Caco-2 (cell line): ENCODE results near the gene RERE. TPM values are rescaled to one million over a fixed set of nuclear protein-coding genes. Genes with fewer than 3 reads are reported as not detected.

Source experiments
- BruUV-seq: library from RNA; stranded (reverse); fragments of 400-500 nt; replicated peaks from 2 replicates; lab custom pipeline; 2021; lab: Mats Ljungman, UMichigan
- CTCF ChIA-PET: fragments of 300-600 bp; sonication (Branson Sonifier 250); formaldehyde crosslinking; loops from one replicate; lab custom pipeline; 2022; ENCODE audit warnings: antibody characterized with exemption; lab: Charles Lee
- POLR2A ChIA-PET: fragments of 300-600 bp; sonication (Branson Sonifier 250); formaldehyde crosslinking; loops from one replicate; lab custom pipeline; 2022; ENCODE audit warnings: antibody characterized with exemption; lab: Charles Lee
- DNase-seq, 2 experiments: peaks; one replicate each; pipeline versions ENCODE4 v3.0.0 to v3.0.0-alpha.2; 2020 to 2022
- H3K27me3 ChIP-seq: replicated peaks from 2 replicates; pipeline ENCODE4 v1.6.0; 2011; ENCODE audit warnings: low read length; ENCODE audit not compliant: control insufficient read depth, insufficient read depth
- H3K36me3 ChIP-seq: 2 replicates; pipeline ENCODE4 v1.5.1; 2011; ENCODE audit warnings: low read length; ENCODE audit not compliant: control insufficient read depth, insufficient read depth
- H3K4me1 ChIP-seq: fragments of 250-450 bp; sonication (Bioruptor Pico); 2 replicates; pipeline ENCODE4 v1.5.1; 2020; ENCODE audit warnings: mild to moderate bottlenecking
- H3K4me3 ChIP-seq: 2 replicates; pipeline ENCODE4 v1.5.1; 2011; ENCODE audit warnings: low read depth, mild to moderate bottlenecking, control low read depth, low read length
- H3K9me3 ChIP-seq: fragments of 250-450 bp; sonication (Bioruptor Pico); 2 replicates; pipeline ENCODE4 v1.5.1; 2020; ENCODE audit warnings: mild to moderate bottlenecking, moderate library complexity
- H3K27ac Mint-ChIP-seq: one replicate; pipeline ENCODE4 v1.8.0; 2022; ENCODE audit warnings: mixed read lengths; ENCODE audit not compliant: unreplicated experiment
- H3K27me3 Mint-ChIP-seq: one replicate; pipeline ENCODE4 v1.8.0; 2022; ENCODE audit warnings: mixed read lengths; ENCODE audit not compliant: insufficient read depth, unreplicated experiment
- H3K36me3 Mint-ChIP-seq: one replicate; pipeline ENCODE4 v1.8.0; 2022; ENCODE audit warnings: mild to moderate bottlenecking, mixed read lengths; ENCODE audit not compliant: insufficient read depth, unreplicated experiment
- H3K4me1 Mint-ChIP-seq: one replicate; pipeline ENCODE4 v1.8.0; 2022; ENCODE audit warnings: low read depth, mixed read lengths; ENCODE audit not compliant: unreplicated experiment
- H3K4me3 Mint-ChIP-seq: one replicate; pipeline ENCODE4 v1.8.0; 2022; ENCODE audit warnings: mild to moderate bottlenecking, moderate library complexity, mixed read lengths; ENCODE audit not compliant: unreplicated experiment
- H3K9me3 Mint-ChIP-seq: one replicate; pipeline ENCODE4 v1.8.0; 2022; ENCODE audit warnings: mixed read lengths; ENCODE audit not compliant: unreplicated experiment
- CTCF ChIP-seq, 2 experiments: fragments of 200-600 bp in 1 of 2; IDR thresholded peaks; 1 replicate in 1 of 2; 2 replicates in 1 of 2; pipeline versions ENCODE4 v1.5.1 to v1.8.0; 2011 to 2022; ENCODE audit warnings: antibody characterized with exemption in 1 of 2, control low read depth in 1 of 2, inconsistent platforms in 1 of 2, low read depth in 1 of 2, low read length in 1 of 2, mild to moderate bottlenecking in 1 of 2, moderate library complexity in 1 of 2; ENCODE audit not compliant: insufficient read depth in 1 of 2, severe bottlenecking in 1 of 2, unreplicated experiment in 1 of 2
- intact Hi-C: fragments of 100-400 bp; cut with micrococcal nuclease; formaldehyde crosslinking; loops from one replicate; pipeline ENCODE4 v1.10.0; 2022; ENCODE audit not compliant: unreplicated experiment
- total RNA-seq: library from RNA; stranded (reverse); gene quantifications from 2 replicates; pipeline ENCODE4 v1.2.3, GENCODE V29; 2022

The RERE gene
- total RNA-seq, 1 experiment from 2014 or later, result 85.2 TPM

DNA sequence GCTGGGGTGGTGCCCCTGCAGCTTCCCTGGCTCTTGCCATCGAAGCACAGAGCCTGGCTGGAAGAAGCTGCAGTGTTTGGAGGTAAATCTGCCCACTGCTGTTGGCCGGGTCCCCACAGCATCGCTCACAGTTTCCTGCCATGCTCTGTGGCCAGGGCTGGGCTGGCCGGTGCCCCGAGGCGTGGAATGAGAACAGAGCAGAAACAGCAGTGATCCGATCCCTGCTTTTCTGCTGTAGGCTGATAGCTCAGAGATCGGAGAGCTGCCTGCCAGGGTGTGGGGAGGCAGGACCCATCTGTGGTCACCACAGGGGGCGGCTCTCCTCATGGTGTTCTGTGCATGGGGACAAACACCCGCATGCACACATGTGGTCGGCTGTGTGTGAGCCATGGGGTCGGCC, 488.0 kb downstream of the RERE start:
- no peaks in the 10 kb centered on the region for H3K27me3 Mint-ChIP-seq
- H3K27me3 ChIP-seq, result no peaks in the 10 kb centered on the region
- no peaks in the 10 kb centered on the region for H3K4me1 ChIP-seq
- H3K4me3 ChIP-seq, result no peak overlapping the region
- H3K9me3 ChIP-seq, result no peaks in the 10 kb centered on the region
- H3K36me3 Mint-ChIP-seq, result no peaks in the 10 kb centered on the region
- CTCF ChIA-PET, result no interaction called here
- H3K9me3 Mint-ChIP-seq, result no peaks in the 10 kb centered on the region
- H3K4me1 Mint-ChIP-seq, result no peaks in the 10 kb centered on the region
- peak overlapping the region; percentile 48 for H3K27ac Mint-ChIP-seq
- TF ChIP-seq CTCF (IDR thresholded peaks at IDR 0.05; ENCODE audit: insufficient read depth in 1 of 2, low read depth in 1 of 2, low read length in 1 of 2, severe bottlenecking in 1 of 2, unreplicated experiment in 1 of 2), result no peak
- H3K36me3 ChIP-seq, result no peaks in the 10 kb centered on the region
- BruUV-seq, result no TSS peak
- DNase-seq, result no peak
- intact Hi-C loops, result no loop called here
- no peak overlapping the region for H3K4me3 Mint-ChIP-seq
- POLR2A ChIA-PET, result no interaction called here

GRCh38 chr1:8328271-8328670, 489.2 kb downstream of the RERE start:
- TF ChIP-seq CTCF (IDR thresholded peaks at IDR 0.05; ENCODE audit: insufficient read depth in 1 of 2, low read depth in 1 of 2, low read length in 1 of 2, severe bottlenecking in 1 of 2, unreplicated experiment in 1 of 2), result no peak
- intact Hi-C loops, result no loop called here
- no peak for DNase-seq
- Mint-ChIP-seq H3K4me1 (no peaks in the 10 kb centered on the region), H3K4me3 (no peak overlapping the region), H3K27me3 (no peaks in the 10 kb centered on the region), H3K27ac (no peak overlapping the region), H3K9me3 (no peaks in the 10 kb centered on the region), H3K36me3 (no peaks in the 10 kb centered on the region)
- no peaks in the 10 kb centered on the region for H3K36me3 ChIP-seq
- H3K4me3 ChIP-seq, result no peak overlapping the region
- H3K9me3 ChIP-seq, result no peaks in the 10 kb centered on the region
- no TSS peak for BruUV-seq
- no peaks in the 10 kb centered on the region for H3K27me3 ChIP-seq
- ChIA-PET POLR2A (no interaction called here), CTCF (no interaction called here)
- H3K4me1 ChIP-seq, result no peaks in the 10 kb centered on the region

DNA sequence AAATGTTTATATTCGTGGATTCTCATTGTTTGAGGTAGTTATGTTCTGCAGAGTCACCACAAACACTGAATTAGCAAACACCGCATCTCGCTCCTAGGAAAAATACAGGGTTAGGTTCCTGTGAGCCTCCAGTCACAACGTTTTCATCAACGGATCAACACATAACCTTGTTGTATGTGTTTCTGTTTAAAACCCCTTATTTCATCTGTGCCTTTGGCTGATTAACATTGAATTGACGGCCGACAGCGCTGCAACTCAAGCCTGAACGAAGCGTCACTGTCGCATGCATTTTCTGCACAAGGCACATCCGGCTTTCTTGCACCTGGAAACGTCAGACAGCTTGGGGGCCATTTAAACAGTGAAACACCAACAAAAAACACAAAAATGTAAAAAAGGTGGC, 491.2 kb downstream of the RERE start:
- Mint-ChIP-seq H3K27me3 (no peaks in the 10 kb centered on the region), H3K27ac (no peak overlapping the region), H3K36me3 (no peaks in the 10 kb centered on the region), H3K9me3 (peaks cover 8% of the 10 kb centered on the region), H3K4me3 (no peak overlapping the region), H3K4me1 (no peaks in the 10 kb centered on the region)
- H3K4me1 ChIP-seq, result no peaks in the 10 kb centered on the region
- H3K4me3 ChIP-seq, result no peak overlapping the region
- no peaks in the 10 kb centered on the region for H3K36me3 ChIP-seq
- TF ChIP-seq CTCF (IDR thresholded peaks at IDR 0.05; ENCODE audit: insufficient read depth in 1 of 2, low read depth in 1 of 2, low read length in 1 of 2, severe bottlenecking in 1 of 2, unreplicated experiment in 1 of 2), result no peak
- POLR2A ChIA-PET, result no interaction called here
- no TSS peak for BruUV-seq
- no peaks in the 10 kb centered on the region for H3K9me3 ChIP-seq
- H3K27me3 ChIP-seq, result no peaks in the 10 kb centered on the region
- intact Hi-C loops, result no loop called here
- CTCF ChIA-PET, result no interaction called here
- DNase-seq, result no peak
